RWPE2 (cell line): ENCODE measurements around the gene OXER1.
A peak's percentile ranks its signal among the peaks of the same experiment; 100 is the strongest.

Experiments used
- ATAC-seq: fragments of 200-7000 bp; cut with Tn5 transposase; 3 replicates; pipeline ENCODE4 v1.9.1; 2021; ENCODE audit warnings: low read depth
- DNase-seq: peaks from one replicate; pipeline ENCODE4 v3.0.0-alpha.2; 2020; ENCODE audit warnings: low spot score
- H3K27ac ChIP-seq: fragments of 450-650 bp; 2 replicates; pipeline ENCODE4 v1.5.1; 2017; ENCODE audit warnings: mild to moderate bottlenecking; ENCODE audit not compliant: poor library complexity, severe bottlenecking
- H3K27me3 ChIP-seq: fragments of 250-450 bp; sonication (Bioruptor Pico); 2 replicates; pipeline ENCODE4 v1.5.1; 2021; ENCODE audit warnings: mild to moderate bottlenecking, moderate library complexity; ENCODE audit not compliant: insufficient read depth, poor library complexity, severe bottlenecking
- H3K36me3 ChIP-seq: fragments of 250-450 bp; sonication (Bioruptor Pico); 2 replicates; pipeline ENCODE4 v1.5.1; 2020; ENCODE audit warnings: low read depth, mild to moderate bottlenecking, moderate library complexity
- H3K4me1 ChIP-seq: fragments of 250-450 bp; sonication (Bioruptor Pico); 2 replicates; pipeline ENCODE4 v1.5.1; 2021; ENCODE audit warnings: mild to moderate bottlenecking, moderate library complexity; ENCODE audit not compliant: insufficient read depth, poor library complexity, severe bottlenecking
- H3K4me3 ChIP-seq: fragments of 250-450 bp; sonication (Bioruptor Pico); 2 replicates; pipeline ENCODE4 v1.5.1; 2021; ENCODE audit warnings: mild to moderate bottlenecking, moderate library complexity; ENCODE audit not compliant: severe bottlenecking
- H3K9me3 ChIP-seq: fragments of 250-450 bp; sonication (Bioruptor Pico); 2 replicates; pipeline ENCODE4 v1.5.1; 2021; ENCODE audit warnings: mild to moderate bottlenecking, moderate library complexity; ENCODE audit not compliant: severe bottlenecking
- TF ChIP-seq, protein P1 (sequence below): fragments of 450-650 bp; IDR thresholded peaks from one replicate; pipeline ENCODE4 v1.5.1; 2017; ENCODE audit warnings: mild to moderate bottlenecking, moderate library complexity; ENCODE audit not compliant: poor library complexity, severe bottlenecking

The OXER1 gene

DNA sequence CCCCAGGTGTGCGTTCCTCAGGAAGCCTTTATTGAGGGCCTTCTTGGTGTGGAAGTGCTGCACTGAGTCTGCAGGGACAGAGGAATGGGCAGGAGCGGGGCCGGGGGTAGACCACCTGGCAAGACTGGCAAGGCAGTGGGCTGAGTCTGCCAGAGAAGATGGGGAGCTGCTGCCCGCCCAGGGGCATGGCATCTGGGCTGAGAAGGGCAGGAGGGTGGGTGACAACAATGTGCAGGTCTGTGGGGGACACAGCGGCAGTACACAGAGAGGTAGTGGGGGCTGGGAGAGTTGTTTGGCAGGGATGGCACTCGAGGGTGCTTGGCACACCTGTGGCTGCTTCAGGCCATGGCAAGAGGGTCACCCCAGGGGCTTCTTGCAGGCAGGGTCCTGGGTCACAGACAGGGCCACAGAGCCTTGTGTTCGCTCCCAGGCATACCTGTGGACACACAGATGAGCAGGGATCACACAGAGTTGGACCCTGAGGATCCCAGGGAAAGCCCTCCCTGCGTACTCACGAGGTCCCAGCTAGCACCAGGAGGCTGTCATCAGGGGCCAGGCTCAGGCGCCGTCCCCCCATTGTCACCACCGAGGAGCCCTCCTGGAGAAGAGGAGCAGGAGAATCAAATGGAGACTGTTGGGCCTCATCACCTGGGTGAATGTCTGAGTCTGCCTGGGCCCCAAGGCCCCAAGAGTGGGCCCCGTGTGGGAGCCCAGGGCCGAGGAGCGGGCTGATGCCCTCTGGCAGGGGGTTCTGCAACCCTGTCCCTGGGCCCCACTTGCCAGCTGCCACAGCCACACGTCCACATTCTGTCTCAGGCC, 3.4 kb upstream of the OXER1 start:
- Histone ChIP-seq H3K36me3 (no peaks in the 10 kb centered on the region), H3K27me3 (no peaks in the 10 kb centered on the region), H3K4me1 (no peaks in the 10 kb centered on the region), H3K9me3 (no peaks in the 10 kb centered on the region), H3K4me3 (no peak overlapping the region), H3K27ac (no peak overlapping the region)
- TF ChIP-seq, protein P1, sequence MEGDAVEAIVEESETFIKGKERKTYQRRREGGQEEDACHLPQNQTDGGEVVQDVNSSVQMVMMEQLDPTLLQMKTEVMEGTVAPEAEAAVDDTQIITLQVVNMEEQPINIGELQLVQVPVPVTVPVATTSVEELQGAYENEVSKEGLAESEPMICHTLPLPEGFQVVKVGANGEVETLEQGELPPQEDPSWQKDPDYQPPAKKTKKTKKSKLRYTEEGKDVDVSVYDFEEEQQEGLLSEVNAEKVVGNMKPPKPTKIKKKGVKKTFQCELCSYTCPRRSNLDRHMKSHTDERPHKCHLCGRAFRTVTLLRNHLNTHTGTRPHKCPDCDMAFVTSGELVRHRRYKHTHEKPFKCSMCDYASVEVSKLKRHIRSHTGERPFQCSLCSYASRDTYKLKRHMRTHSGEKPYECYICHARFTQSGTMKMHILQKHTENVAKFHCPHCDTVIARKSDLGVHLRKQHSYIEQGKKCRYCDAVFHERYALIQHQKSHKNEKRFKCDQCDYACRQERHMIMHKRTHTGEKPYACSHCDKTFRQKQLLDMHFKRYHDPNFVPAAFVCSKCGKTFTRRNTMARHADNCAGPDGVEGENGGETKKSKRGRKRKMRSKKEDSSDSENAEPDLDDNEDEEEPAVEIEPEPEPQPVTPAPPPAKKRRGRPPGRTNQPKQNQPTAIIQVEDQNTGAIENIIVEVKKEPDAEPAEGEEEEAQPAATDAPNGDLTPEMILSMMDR = no peak
- DNase-seq (no peak), ATAC-seq (no peak)

DNA sequence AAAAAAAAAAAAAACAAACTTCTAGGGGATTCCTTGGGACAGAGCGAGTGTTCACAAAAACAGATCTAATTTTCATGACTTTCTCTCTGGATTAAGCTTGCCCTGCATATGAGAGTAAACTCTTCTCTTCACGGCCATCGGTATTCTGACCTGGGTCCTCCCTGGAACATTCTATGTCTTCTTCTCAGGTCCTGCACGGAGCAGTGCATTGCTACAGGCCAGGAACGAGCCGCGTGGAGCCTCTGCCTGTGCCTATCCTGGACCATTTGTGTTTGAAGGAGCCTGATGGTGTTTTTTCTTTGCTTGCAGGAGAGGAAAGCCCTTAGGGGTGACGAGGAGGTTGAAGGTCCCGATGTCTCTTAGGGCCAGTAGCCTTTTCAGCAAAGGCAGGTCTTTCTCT, 1.8 kb upstream of the OXER1 start:
- Histone ChIP-seq H3K9me3 (no peaks in the 10 kb centered on the region), H3K36me3 (no peaks in the 10 kb centered on the region), H3K4me3 (no peak overlapping the region), H3K4me1 (no peaks in the 10 kb centered on the region), H3K27ac (no peak overlapping the region), H3K27me3 (no peaks in the 10 kb centered on the region)
- DNase-seq (no peak), ATAC-seq (no peak)
- TF ChIP-seq, protein P1 = no peak

DNA sequence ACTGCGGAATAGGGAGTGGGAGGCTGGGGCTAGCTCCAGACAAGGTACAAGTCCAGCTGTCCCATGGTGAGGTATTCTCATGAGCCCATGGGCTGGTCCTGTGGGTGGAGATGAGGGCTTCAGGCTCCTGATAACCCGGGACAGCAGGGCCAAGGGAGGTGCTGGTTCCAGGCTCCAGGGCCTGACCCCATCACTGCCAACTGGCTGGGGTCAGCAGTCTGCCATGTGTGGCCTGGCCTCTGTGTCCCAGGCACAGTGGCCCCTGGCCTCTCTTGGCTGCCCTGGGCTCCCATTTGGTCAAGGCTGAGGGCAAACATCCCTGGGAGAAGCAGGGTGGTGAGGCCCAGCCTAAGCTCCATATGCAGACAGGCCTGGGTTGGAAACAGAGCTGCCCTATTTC, 966 bp upstream of the OXER1 start:
- Histone ChIP-seq H3K36me3 (no peaks in the 10 kb centered on the region), H3K4me3 (no peak overlapping the region), H3K27ac (no peak overlapping the region), H3K4me1 (no peaks in the 10 kb centered on the region), H3K27me3 (no peaks in the 10 kb centered on the region), H3K9me3 (no peaks in the 10 kb centered on the region)
- no peak for ATAC-seq
- TF ChIP-seq, protein P1 = no peak
- no peak for DNase-seq

DNA sequence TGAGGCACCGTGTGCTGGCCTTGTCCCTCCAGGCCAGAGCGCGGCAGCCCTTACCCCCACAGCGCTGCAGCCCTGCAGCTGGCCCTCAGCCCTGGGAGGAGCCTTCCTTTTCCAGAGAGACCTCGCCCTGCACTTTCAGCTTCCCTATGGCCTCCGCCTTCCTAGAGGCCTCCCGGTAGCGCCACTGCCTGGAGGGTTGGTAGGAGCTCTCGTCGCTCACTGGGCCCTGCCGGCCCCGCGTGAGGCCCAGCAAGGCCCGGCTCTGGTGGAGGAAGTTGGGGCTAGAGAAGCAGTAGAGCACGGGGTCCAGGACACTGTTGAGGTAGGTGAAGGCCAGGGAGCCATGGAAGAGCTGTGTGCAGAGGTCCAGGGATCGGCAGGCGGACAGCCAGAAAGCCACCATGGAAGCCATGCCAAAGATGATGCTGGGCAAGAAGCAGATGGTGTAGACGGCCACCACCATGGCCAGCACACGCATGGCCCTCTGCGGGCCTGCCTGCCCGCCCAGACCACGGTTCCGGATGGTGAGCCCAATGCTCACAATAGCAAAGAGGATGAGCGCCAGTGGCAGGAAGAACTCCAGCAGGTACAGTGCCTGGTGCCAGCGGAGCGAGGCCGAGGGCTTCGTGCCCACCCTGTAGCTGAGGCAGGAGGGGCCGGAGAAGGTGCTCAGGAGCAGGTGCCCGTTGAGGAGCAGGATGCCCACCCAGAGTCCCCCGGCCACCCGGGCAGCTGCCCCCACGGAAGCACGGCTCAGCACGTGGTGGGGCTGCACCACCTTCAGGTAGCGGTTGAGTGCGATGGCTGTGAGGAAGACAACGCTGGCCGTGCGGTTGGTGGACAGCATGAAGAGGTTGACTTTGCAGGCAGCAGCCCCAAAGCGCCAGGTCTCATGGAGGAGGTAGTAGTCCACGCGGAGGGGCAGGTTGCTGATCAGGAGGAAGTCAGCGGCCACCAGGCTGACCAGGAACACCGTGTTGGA, 821 bp downstream of the OXER1 start:
- Histone ChIP-seq H3K4me1 (no peaks in the 10 kb centered on the region), H3K9me3 (no peaks in the 10 kb centered on the region), H3K27me3 (no peaks in the 10 kb centered on the region), H3K36me3 (no peaks in the 10 kb centered on the region), H3K4me3 (no peak overlapping the region), H3K27ac (no peak overlapping the region)
- ATAC-seq (no peak), DNase-seq (peak; percentile 57)
- TF ChIP-seq, protein P1 = no peak
